ENCODE data around the gene RBM4.

GRCh38 chr11:66692446-66692845 lies 53.9 kb downstream of the RBM4 start:
- no peak for TF ChIP-seq CTCF (IDR thresholded peaks at IDR 0.05; ENCODE audit: low read depth, low read length)
- TF ChIP-seq EZH2phosphoT487 (IDR thresholded peaks at IDR 0.05; ENCODE audit: low read depth) = no peak

Measured in OCI-LY3 (cell line).